ENCODE data around the gene IQGAP2.

Gene IQGAP2

GRCh38 chr5:76477061-76477460, 74.0 kb downstream of the IQGAP2 start:
- H3K36me3 ChIP-seq (ENCODE audit: control insufficient read depth in 2 of 2, insufficient read depth in 1 of 2, low read length in 2 of 2): no peaks in the 10 kb centered on the region
- CTCF ChIA-PET: no interaction called here
- H3K4me1 ChIP-seq (ENCODE audit: control insufficient read depth, insufficient read depth, low read length): peaks cover 9% of the 10 kb centered on the region
- H3K4me3 ChIP-seq (ENCODE audit: low read depth, low read length): no peak overlapping the region
- H3K9me3 ChIP-seq (ENCODE audit: control insufficient read depth, insufficient read depth, low read depth, low read length): no peaks in the 10 kb centered on the region
- TF ChIP-seq ZNF629 (tag by site-specific recombination; IDR thresholded peaks at IDR 0.05) (no peak), ZNF18 (tag by site-specific recombination; IDR thresholded peaks at IDR 0.05) (peak; percentile 64), ZNF600 (tag by site-specific recombination; IDR thresholded peaks at IDR 0.05) (peak; percentile 66; the same call in 1 of the 2 replicates), ZEB2 (tag by site-specific recombination; IDR thresholded peaks at IDR 0.05) (no peak)
- POLR2A ChIA-PET: no interaction called here
- no peak overlapping the region for H3K27ac ChIP-seq (ENCODE audit: extremely low read depth, low read depth, low read length)

GRCh38 chr5:76477571-76477970, 74.5 kb downstream of the IQGAP2 start:
- CTCF ChIA-PET: interaction anchor here (0.6 kb wide), 1 partner anchor 25 kb away, joined by 6 read pairs; no protein-coding TSS in a partner anchor
- H3K4me1 ChIP-seq (ENCODE audit: control insufficient read depth, insufficient read depth, low read length): peaks cover 9% of the 10 kb centered on the region
- POLR2A ChIA-PET: no interaction called here

DNA sequence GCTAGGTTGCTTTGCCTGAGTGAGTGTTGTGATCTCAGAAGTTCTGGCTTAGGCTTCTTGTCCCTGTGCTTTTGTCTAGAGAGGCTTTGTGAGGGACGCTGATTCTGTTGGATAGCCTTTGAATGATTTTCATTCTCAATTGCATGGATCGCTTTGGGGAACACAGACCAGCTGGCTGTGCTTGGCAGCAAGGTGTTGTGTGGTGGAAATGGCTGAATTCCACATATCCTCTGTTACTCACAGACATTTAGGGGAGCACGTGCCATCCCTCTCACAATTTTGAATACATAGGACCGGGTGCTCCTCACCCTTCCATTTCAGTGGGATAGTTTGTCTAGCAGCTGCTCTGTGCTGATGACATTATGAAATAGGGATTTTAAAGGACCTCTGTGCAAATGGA, 76.2 kb downstream of the IQGAP2 start:
- ChIA-PET CTCF (no interaction called here), POLR2A (no interaction called here)
- Histone ChIP-seq H3K4me3 (ENCODE audit: low read depth, low read length) (no peak overlapping the region), H3K36me3 (ENCODE audit: control insufficient read depth in 2 of 2, insufficient read depth in 1 of 2, low read length in 2 of 2) (no peaks in the 10 kb centered on the region), H3K27ac (ENCODE audit: extremely low read depth, low read depth, low read length) (no peak overlapping the region), H3K9me3 (ENCODE audit: control insufficient read depth, insufficient read depth, low read depth, low read length) (no peaks in the 10 kb centered on the region), H3K4me1 (ENCODE audit: control insufficient read depth, insufficient read depth, low read length) (peaks cover 9% of the 10 kb centered on the region)
- TF ChIP-seq ZNF624 (tag by site-specific recombination; IDR thresholded peaks at IDR 0.05) (no peak), OSR2 (tag by site-specific recombination; IDR thresholded peaks at IDR 0.05) (no peak), MYNN (tag by site-specific recombination; IDR thresholded peaks at IDR 0.05; ENCODE audit: borderline replicate concordance) (no peak)

More at GRCh38 chr5:76477571-76477970, 74.5 kb downstream of the IQGAP2 start:
- no peaks in the 10 kb centered on the region for H3K36me3 ChIP-seq (ENCODE audit: control insufficient read depth in 2 of 2, insufficient read depth in 1 of 2, low read length in 2 of 2)
- H3K9me3 ChIP-seq (ENCODE audit: control insufficient read depth, insufficient read depth, low read depth, low read length): no peaks in the 10 kb centered on the region
- H3K27ac ChIP-seq (ENCODE audit: extremely low read depth, low read depth, low read length): no peak overlapping the region
- TF ChIP-seq ZFP69B (tag by site-specific recombination; IDR thresholded peaks at IDR 0.05) (no peak), EGR2 (tag by site-specific recombination; IDR thresholded peaks at IDR 0.05; ENCODE audit: low read depth) (peak; percentile 54; the same call in 1 of the 2 replicates)
- TF ChIP-seq, protein P1, sequence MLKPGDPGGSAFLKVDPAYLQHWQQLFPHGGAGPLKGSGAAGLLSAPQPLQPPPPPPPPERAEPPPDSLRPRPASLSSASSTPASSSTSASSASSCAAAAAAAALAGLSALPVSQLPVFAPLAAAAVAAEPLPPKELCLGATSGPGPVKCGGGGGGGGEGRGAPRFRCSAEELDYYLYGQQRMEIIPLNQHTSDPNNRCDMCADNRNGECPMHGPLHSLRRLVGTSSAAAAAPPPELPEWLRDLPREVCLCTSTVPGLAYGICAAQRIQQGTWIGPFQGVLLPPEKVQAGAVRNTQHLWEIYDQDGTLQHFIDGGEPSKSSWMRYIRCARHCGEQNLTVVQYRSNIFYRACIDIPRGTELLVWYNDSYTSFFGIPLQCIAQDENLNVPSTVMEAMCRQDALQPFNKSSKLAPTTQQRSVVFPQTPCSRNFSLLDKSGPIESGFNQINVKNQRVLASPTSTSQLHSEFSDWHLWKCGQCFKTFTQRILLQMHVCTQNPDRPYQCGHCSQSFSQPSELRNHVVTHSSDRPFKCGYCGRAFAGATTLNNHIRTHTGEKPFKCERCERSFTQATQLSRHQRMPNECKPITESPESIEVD (tag by site-specific recombination; IDR thresholded peaks at IDR 0.05): peak; percentile 62
- H3K4me3 ChIP-seq (ENCODE audit: low read depth, low read length): no peak overlapping the region

DNA sequence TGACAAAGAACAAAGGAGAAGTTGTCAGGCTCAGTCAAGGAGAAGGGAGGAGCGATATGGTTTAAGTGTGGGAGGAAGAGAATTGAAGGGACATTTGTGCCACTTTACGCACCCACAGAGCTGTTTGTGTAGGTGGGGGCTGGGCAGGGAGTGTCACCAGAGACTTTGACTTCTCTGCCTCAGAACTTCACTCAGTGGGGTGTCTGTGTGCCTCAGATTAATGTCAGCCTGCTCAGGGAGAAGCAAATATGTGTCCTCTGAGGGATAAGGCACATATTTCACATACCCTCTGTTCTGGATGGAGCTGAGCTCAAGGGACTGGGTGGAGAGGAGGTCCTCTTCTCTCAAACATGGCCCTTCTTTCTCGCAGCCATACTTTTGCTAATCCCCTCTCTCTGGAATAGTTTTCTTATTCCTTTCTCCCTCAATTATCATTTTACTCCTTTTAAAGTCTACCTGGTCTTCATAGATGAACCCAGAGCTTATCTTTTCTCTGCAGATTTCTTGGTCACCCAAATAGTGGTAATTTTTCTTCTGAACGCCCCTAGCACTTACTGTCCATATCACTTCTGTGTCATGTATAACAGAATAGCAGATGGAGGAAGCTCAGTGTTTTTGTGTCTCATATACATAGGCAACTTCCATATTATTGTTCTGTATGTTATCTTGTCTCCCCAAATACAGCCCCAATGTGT, 77.0 kb downstream of the IQGAP2 start:
- POLR2A ChIA-PET: no interaction called here
- CTCF ChIA-PET: no interaction called here
- H3K4me1 ChIP-seq (ENCODE audit: control insufficient read depth, insufficient read depth, low read length): peaks cover 9% of the 10 kb centered on the region
- no peak for TF ChIP-seq ZNF423 (tag by site-specific recombination; IDR thresholded peaks at IDR 0.05)
- no peak for TF ChIP-seq ZNF645 (tag by site-specific recombination; IDR thresholded peaks at IDR 0.05)
- no peak for TF ChIP-seq ZBTB6 (tag by site-specific recombination; IDR thresholded peaks at IDR 0.05)
- TF ChIP-seq ZNF521 (tag by site-specific recombination; IDR thresholded peaks at IDR 0.05): no peak
- TF ChIP-seq AEBP2 (tag by site-specific recombination; IDR thresholded peaks at IDR 0.05; ENCODE audit: borderline replicate concordance): no peak
- TF ChIP-seq ZNF10 (tag by site-specific recombination; IDR thresholded peaks at IDR 0.05): no peak
- peak; percentile 69 for TF ChIP-seq EGR2 (tag by site-specific recombination; IDR thresholded peaks at IDR 0.05; ENCODE audit: low read depth)
- TF ChIP-seq ZNF394 (tag by site-specific recombination; IDR thresholded peaks at IDR 0.05; ENCODE audit: borderline replicate concordance): no peak
- no peak for TF ChIP-seq ZNF311 (tag by site-specific recombination; IDR thresholded peaks at IDR 0.05; ENCODE audit: borderline replicate concordance)
- TF ChIP-seq ZNF174 (tag by site-specific recombination; IDR thresholded peaks at IDR 0.05): no peak
- peak; percentile 70 for TF ChIP-seq ZFHX2 (tag by site-specific recombination; conservative IDR thresholded peaks at IDR 0.05)
- TF ChIP-seq ZIC2 (tag by site-specific recombination; IDR thresholded peaks at IDR 0.05): 0 out of 2 replicates have a peak, but pooled peaks have one; percentile 18

More for the DNA sequence above, 77.0 kb downstream of the IQGAP2 start:
- H3K27ac ChIP-seq (ENCODE audit: extremely low read depth, low read depth, low read length): no peak overlapping the region
- H3K36me3 ChIP-seq (ENCODE audit: control insufficient read depth in 2 of 2, insufficient read depth in 1 of 2, low read length in 2 of 2): no peaks in the 10 kb centered on the region
- H3K4me3 ChIP-seq (ENCODE audit: low read depth, low read length): no peak overlapping the region
- H3K9me3 ChIP-seq (ENCODE audit: control insufficient read depth, insufficient read depth, low read depth, low read length): no peaks in the 10 kb centered on the region

Data from HEK293 (cell line).